Gastroesophageal sphincter (tissue), 3 donors: ENCODE data around the gene ALKBH8.

Experiments
- EP300 ChIP-seq: sonication (generic); formaldehyde crosslinking; IDR thresholded peaks from one replicate; pipeline ENCODE4 v1.6.1; 2017; ENCODE audit warnings: antibody characterized with exemption, mild to moderate bottlenecking
- POLR2A ChIP-seq, 2 donors: fragments of 450-650 bp; IDR thresholded peaks; one replicate each; pipeline ENCODE4 v1.6.1; 2017; ENCODE audit warnings: antibody characterized with exemption in 2 of 2, mild to moderate bottlenecking in 2 of 2, moderate library complexity in 1 of 2
- TF ChIP-seq, protein P1 (sequence below), 4 experiments: fragments of 200-600 bp in 2 of 4; fragments of 450-650 bp in 2 of 4; sonication (generic) in 1 of 4; IDR thresholded peaks; one replicate each; pipeline ENCODE4 v1.5.1; 2017 to 2019; ENCODE audit warnings: antibody characterized with exemption in 4 of 4, mild to moderate bottlenecking in 2 of 4, moderate library complexity in 2 of 4

DNA sequence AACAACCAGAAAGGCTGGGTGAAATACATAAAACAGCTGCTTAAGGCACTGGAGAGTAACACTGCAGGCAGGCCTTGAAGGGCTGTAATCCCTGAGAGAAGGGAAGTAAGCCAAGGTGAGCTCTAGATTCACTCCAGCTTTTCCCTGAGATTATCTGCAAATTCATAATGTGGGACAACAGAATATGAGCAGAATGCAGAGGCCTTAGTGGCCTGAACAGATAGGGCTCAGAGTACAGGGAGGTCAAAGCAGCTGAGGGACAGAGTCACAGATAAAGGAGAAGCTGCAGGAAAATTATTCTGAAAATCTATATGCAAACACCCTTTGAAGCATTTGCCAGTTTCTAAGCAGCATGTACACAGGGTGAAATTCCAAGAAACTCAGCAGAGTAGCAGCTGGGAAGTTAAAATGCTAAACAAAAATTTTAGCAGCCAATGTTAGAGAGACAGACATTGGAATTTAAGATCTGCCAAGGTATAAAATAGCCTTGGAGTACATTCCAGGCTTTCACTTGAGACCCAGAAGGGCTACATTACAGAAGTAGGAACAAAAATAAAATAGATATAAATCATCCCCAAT is 59.8 kb downstream of the ALKBH8 start:
- TF ChIP-seq EP300 (no peak), POLR2A (IDR thresholded peaks at IDR 0.05) (no peak)
- TF ChIP-seq, protein P1, sequence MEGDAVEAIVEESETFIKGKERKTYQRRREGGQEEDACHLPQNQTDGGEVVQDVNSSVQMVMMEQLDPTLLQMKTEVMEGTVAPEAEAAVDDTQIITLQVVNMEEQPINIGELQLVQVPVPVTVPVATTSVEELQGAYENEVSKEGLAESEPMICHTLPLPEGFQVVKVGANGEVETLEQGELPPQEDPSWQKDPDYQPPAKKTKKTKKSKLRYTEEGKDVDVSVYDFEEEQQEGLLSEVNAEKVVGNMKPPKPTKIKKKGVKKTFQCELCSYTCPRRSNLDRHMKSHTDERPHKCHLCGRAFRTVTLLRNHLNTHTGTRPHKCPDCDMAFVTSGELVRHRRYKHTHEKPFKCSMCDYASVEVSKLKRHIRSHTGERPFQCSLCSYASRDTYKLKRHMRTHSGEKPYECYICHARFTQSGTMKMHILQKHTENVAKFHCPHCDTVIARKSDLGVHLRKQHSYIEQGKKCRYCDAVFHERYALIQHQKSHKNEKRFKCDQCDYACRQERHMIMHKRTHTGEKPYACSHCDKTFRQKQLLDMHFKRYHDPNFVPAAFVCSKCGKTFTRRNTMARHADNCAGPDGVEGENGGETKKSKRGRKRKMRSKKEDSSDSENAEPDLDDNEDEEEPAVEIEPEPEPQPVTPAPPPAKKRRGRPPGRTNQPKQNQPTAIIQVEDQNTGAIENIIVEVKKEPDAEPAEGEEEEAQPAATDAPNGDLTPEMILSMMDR (IDR thresholded peaks at IDR 0.05) = no peak
